Stomach (tissue), 9 donors: ENCODE measurements around the gene RPS6KA1. TPM values are rescaled to one million over a fixed set of nuclear protein-coding genes. Genes with fewer than 3 reads are reported as not detected.

ENCODE experiments used
- DNase-seq, 2 donors: peaks; one replicate each; pipeline versions ENCODE4 v3.0.0 to v3.0.0-alpha.2; 2013 to 2019
- H3K27ac ChIP-seq, 5 donors: fragments of 200-600 bp in 4 of 5; sonication (generic) in 4 of 5; one replicate each; pipeline ENCODE4 v1.5.1; 2013 to 2019; ENCODE audit warnings: mild to moderate bottlenecking in 1 of 5, moderate library complexity in 1 of 5
- H3K27me3 ChIP-seq, 3 donors: fragments of 200-600 bp; sonication (generic); one replicate each; pipeline ENCODE4 v1.5.1; 2017 to 2019; ENCODE audit warnings: mixed run types in 1 of 3
- H3K36me3 ChIP-seq, 4 donors: fragments of 200-600 bp; sonication (generic); 1 replicate in 3 of 4; 2 replicates in 1 of 4; pipeline ENCODE4 v1.5.1; 2016 to 2019
- H3K4me1 ChIP-seq, 4 donors: fragments of 200-600 bp; sonication (generic); one replicate each; pipeline ENCODE4 v1.5.1; 2016 to 2019
- H3K4me3 ChIP-seq, 4 donors: fragments of 200-600 bp; sonication (generic) in 3 of 4; one replicate each; pipeline ENCODE4 v1.5.1; 2016 to 2019; ENCODE audit warnings: mild to moderate bottlenecking in 1 of 4
- H3K9me3 ChIP-seq, 4 donors: fragments of 200-600 bp; sonication (generic); one replicate each; pipeline ENCODE4 v1.5.1; 2016 to 2019
- EP300 ChIP-seq: sonication (generic); formaldehyde crosslinking; IDR thresholded peaks from one replicate; pipeline ENCODE4 v1.6.1; 2017; ENCODE audit warnings: antibody characterized with exemption
- POLR2A ChIP-seq, 4 donors: fragments of 450-650 bp; IDR thresholded peaks; one replicate each; pipeline ENCODE4 v1.6.1; 2016; ENCODE audit warnings: antibody characterized with exemption in 4 of 4, control low read depth in 2 of 4, mild to moderate bottlenecking in 1 of 4, moderate library complexity in 1 of 4
- POLR2AphosphoS5 ChIP-seq, 3 donors: sonication (generic); formaldehyde crosslinking; IDR thresholded peaks; one replicate each; pipeline ENCODE4 v1.6.1; 2016; ENCODE audit warnings: antibody characterized with exemption in 3 of 3
- WGBS, 5 donors: extraction: QIAGEN DNeasy Blood & Tissue Kit in 3 of 5; methylation state at CpG; one replicate each; pipeline versions ENCODE4 v1.1.5 to v1.1.7; 2013 to 2018; 5-methylcytosine and 5-hydroxymethylcytosine counted together
- intact Hi-C: fragments of 100-400 bp; cut with DNase I; formaldehyde crosslinking; loops from one replicate; pipeline ENCODE4 v1.15.1; 2023; ENCODE audit warnings: low total_unique reads
- polyA plus RNA-seq, 3 donors: library from polyadenylated mRNA; stranded (reverse); fragments of 200-250 nt; gene quantifications; one replicate each; pipeline ENCODE4 v1.2.3, GENCODE V29; 2013
- total RNA-seq, 5 donors: library from RNA; depleted of rRNA; stranded (reverse); fragments of >200 nt; gene quantifications; one replicate each; pipeline versions ENCODE4 v1.1.0 to v1.2.3, GENCODE V29; 2014 to 2016
- TF ChIP-seq, protein P1 (sequence below), 7 experiments: fragments of 450-650 bp in 4 of 7; fragments of 200-600 bp in 3 of 7; sonication (generic) in 3 of 7; IDR thresholded peaks; one replicate each; pipeline ENCODE4 v1.5.1; 2016 to 2019; ENCODE audit warnings: antibody characterized with exemption in 7 of 7, control low read depth in 2 of 7, mild to moderate bottlenecking in 1 of 7
- donor health status: healthy with polysubstance abuse.
- donor health status: Bipolar disorder and iron deficiency.
- donor health status: healthy.

RPS6KA1 gene
- total and polyA plus RNA-seq, 8 donors = 15.2 to 769 (median 34.9) TPM

DNA sequence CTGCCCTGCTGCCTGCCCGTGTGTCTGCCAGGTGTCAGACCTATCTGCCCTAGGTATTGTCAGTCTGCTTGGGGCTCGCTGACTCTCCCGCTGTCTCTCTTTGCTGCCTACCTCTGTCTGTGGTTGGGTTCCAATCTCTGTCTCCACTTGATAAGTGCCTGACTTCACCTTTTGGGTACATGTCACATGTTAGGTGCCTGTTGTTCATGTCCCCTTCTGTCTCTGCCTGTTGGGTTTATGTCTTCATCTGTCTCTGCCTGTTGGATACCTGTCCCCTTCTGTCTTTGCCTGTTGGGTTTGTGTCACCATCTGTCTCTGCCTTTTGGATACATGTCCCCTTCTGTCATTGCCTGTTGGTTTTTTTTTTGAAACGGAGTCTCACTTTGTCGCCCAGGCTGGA is 14.6 kb downstream of the RPS6KA1 start:
- peak overlapping the region in 1 of 4 donors; percentile 1 for H3K4me3 ChIP-seq
- peaks cover 12 to 41% (median 23%) of the 10 kb centered on the region in 4 donors for H3K36me3 ChIP-seq
- no peaks in the 10 kb centered on the region for H3K9me3 ChIP-seq
- H3K27me3 ChIP-seq = no peaks in the 10 kb centered on the region
- peaks cover 9 to 77% (median 25%) of the 10 kb centered on the region in 4 donors for H3K4me1 ChIP-seq
- whole genome bisulfite sequencing, 5 donors = 79 to 91% (median 87%) methylated on average over 5 of the region's 5 CpGs
- TF ChIP-seq EP300 = no peak
- no peak for TF ChIP-seq POLR2A (IDR thresholded peaks at IDR 0.05)
- TF ChIP-seq, protein P1, sequence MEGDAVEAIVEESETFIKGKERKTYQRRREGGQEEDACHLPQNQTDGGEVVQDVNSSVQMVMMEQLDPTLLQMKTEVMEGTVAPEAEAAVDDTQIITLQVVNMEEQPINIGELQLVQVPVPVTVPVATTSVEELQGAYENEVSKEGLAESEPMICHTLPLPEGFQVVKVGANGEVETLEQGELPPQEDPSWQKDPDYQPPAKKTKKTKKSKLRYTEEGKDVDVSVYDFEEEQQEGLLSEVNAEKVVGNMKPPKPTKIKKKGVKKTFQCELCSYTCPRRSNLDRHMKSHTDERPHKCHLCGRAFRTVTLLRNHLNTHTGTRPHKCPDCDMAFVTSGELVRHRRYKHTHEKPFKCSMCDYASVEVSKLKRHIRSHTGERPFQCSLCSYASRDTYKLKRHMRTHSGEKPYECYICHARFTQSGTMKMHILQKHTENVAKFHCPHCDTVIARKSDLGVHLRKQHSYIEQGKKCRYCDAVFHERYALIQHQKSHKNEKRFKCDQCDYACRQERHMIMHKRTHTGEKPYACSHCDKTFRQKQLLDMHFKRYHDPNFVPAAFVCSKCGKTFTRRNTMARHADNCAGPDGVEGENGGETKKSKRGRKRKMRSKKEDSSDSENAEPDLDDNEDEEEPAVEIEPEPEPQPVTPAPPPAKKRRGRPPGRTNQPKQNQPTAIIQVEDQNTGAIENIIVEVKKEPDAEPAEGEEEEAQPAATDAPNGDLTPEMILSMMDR (IDR thresholded peaks at IDR 0.05) = no peak
- no peak for TF ChIP-seq POLR2AphosphoS5 (IDR thresholded peaks at IDR 0.05)
- peak overlapping the region in 3 of 5 donors; percentile 68 to 91 (median 85) for H3K27ac ChIP-seq
- no peak for DNase-seq
- intact Hi-C loops = no loop called here

DNA sequence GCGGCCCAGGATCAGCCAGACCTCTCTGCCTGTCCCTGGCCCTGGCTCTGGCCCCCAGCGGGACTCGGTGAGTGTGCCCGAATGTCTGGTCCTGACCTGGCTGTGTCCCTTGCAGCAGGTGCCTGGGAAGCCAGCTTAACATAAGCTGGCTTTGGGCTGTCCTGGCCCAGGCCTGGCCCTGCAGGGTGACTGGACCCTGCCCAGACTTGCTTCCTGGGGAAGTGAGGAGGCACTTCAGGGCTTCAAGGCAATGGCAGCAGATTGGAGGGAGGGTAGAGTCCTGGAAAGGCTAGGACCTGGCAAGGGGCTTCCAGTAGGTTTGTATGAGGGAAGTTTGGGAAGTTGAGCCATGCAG is 16.4 kb downstream of the RPS6KA1 start:
- no peaks in the 10 kb centered on the region for H3K9me3 ChIP-seq
- peak overlapping the region; percentile 14 to 85 (median 60) for H3K27ac ChIP-seq
- H3K27me3 ChIP-seq = no peaks in the 10 kb centered on the region
- intact Hi-C loops = no loop called here
- WGBS, 5 donors = 75 to 100% (median 83%) methylated on average over 1 to 4 of the region's 4 CpGs; no CpG with 5 or more reads in 1 of the 5 donors
- H3K4me3 ChIP-seq = peak overlapping the region; percentile 26 to 49 (median 44)
- no peak for DNase-seq
- TF ChIP-seq, protein P1 (IDR thresholded peaks at IDR 0.05) = no peak
- TF ChIP-seq POLR2AphosphoS5 (IDR thresholded peaks at IDR 0.05) = no peak
- TF ChIP-seq POLR2A (IDR thresholded peaks at IDR 0.05) = no peak
- no peak for TF ChIP-seq EP300
- H3K36me3 ChIP-seq = peaks cover 12 to 45% (median 28%) of the 10 kb centered on the region in 4 donors
- H3K4me1 ChIP-seq = peaks cover 7 to 58% (median 18%) of the 10 kb centered on the region in 4 donors

DNA sequence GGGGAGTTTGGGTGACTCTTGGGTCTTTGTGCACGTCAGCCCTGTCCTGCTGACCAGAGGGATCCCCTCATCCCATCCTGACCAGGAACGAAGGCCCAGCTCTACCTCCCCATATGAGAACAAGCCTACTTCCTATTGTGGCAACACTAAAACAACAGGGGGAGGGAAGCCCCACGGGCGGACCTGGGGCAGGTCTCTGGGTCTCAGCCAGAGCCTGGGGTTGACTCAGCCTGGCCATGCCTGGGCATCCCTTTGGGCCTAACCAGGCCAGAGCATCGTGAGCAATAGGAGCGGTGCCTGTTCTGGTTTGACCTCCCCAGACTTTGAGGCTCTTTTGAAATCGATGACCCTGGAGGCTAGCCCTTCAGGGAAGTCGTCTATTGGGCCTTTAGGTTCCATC is 16.8 kb downstream of the RPS6KA1 start:
- WGBS, 5 donors = 55 to 79% (median 74%) methylated on average over 6 to 8 of the region's 8 CpGs

DNA sequence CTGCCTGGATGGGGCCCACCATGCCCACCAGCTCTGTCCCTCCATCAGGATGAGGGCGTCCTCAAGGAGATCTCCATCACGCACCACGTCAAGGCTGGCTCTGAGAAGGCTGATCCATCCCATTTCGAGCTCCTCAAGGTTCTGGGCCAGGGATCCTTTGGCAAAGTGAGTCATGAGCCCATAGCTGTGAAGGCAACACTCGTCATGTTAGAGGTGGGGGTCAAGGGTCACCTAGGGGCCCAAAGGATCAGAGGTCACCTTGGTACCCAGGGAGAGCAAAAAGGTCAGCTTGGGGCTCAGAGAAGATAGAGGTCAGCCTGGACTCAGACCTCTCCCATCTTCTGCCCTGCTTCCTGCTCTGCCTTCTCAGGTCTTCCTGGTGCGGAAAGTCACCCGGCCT is 17.3 kb downstream of the RPS6KA1 start:
- 93 to 97% (median 95%) methylated on average over 7 of the region's 7 CpGs for WGBS, 5 donors
- intact Hi-C loops = no loop called here
- Histone ChIP-seq H3K4me1 (peaks cover under 1 to 50% (median 10%) of the 10 kb centered on the region in 4 donors), H3K27me3 (no peaks in the 10 kb centered on the region), H3K36me3 (peaks cover 21 to 54% (median 37%) of the 10 kb centered on the region in 4 donors), H3K4me3 (peak overlapping the region in 3 of 4 donors; percentile 40 to 49 (median 48)), H3K27ac (peak overlapping the region in 1 of 5 donors; percentile 85), H3K9me3 (no peaks in the 10 kb centered on the region)
- no peak for DNase-seq
- TF ChIP-seq EP300 = no peak
- TF ChIP-seq POLR2A (IDR thresholded peaks at IDR 0.05) = no peak
- TF ChIP-seq POLR2AphosphoS5 (IDR thresholded peaks at IDR 0.05) = no peak
- TF ChIP-seq, protein P1 (IDR thresholded peaks at IDR 0.05) = no peak

More for the DNA sequence above, 16.8 kb downstream of the RPS6KA1 start:
- H3K27me3 ChIP-seq = no peaks in the 10 kb centered on the region
- TF ChIP-seq POLR2AphosphoS5 (IDR thresholded peaks at IDR 0.05) (no peak), POLR2A (IDR thresholded peaks at IDR 0.05) (no peak), EP300 (no peak)
- TF ChIP-seq, protein P1 (IDR thresholded peaks at IDR 0.05) = no peak
- H3K4me3 ChIP-seq = peak overlapping the region; percentile 26 to 49 (median 44)
- peaks cover 5 to 54% (median 14%) of the 10 kb centered on the region in 4 donors for H3K4me1 ChIP-seq
- intact Hi-C loops = no loop called here
- H3K9me3 ChIP-seq = no peaks in the 10 kb centered on the region
- H3K36me3 ChIP-seq = peaks cover 16 to 49% (median 33%) of the 10 kb centered on the region in 4 donors
- no peak for DNase-seq
- H3K27ac ChIP-seq = peak overlapping the region in 3 of 5 donors; percentile 60 to 85 (median 79)
